ENCODE results near the gene MLXIPL.
A peak's percentile ranks its signal among the peaks of the same experiment; 100 is the strongest.
"Not testable (repeated sequence)": the region's sequence is repeated elsewhere in the genome, so short reads cannot be mapped to it uniquely, and the experiment has no call there.

MLXIPL gene, protein sequence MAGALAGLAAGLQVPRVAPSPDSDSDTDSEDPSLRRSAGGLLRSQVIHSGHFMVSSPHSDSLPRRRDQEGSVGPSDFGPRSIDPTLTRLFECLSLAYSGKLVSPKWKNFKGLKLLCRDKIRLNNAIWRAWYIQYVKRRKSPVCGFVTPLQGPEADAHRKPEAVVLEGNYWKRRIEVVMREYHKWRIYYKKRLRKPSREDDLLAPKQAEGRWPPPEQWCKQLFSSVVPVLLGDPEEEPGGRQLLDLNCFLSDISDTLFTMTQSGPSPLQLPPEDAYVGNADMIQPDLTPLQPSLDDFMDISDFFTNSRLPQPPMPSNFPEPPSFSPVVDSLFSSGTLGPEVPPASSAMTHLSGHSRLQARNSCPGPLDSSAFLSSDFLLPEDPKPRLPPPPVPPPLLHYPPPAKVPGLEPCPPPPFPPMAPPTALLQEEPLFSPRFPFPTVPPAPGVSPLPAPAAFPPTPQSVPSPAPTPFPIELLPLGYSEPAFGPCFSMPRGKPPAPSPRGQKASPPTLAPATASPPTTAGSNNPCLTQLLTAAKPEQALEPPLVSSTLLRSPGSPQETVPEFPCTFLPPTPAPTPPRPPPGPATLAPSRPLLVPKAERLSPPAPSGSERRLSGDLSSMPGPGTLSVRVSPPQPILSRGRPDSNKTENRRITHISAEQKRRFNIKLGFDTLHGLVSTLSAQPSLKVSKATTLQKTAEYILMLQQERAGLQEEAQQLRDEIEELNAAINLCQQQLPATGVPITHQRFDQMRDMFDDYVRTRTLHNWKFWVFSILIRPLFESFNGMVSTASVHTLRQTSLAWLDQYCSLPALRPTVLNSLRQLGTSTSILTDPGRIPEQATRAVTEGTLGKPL

DNA sequence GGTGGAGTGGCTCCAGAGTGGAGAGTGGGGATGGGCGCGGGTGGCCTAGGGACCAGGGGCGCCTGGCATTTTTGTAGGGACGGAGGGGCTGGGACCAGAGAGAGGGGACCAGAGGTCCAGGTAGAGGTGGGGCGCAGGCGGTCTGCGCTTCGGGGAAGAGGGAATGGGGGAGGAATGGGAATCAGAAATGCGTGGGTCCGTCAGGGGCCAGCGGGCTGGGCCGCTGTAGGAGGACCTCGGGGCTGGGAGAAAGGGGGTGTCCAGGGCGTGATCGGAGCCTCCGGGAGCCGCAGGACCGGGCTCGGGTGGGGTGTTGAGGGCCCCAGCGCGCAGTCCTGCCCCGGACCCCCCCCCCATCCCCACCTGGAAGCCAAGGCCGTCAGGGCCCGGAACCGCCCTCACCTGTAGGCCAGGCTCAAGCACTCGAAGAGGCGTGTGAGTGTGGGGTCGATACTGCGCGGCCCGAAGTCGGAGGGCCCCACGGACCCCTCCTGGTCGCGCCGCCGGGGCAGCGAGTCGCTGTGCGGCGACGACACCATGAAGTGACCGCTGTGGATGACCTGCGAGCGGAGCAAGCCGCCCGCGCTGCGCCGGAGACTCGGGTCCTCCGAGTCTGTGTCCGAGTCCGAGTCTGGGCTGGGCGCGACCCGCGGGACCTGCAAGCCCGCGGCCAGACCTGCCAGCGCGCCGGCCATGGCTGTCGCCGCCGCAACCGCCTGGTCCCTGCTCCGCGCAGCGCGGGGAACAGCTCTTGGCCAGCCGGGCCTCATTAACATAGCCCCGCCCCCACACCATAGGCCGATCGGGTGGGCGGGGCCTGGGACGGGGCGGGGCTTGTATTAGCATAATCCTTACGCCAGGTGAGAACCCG, at the start of gene MLXIPL:
Gene MLXIPL, minus strand, starts transcription at position 725 of the 871 bp plus-strand sequence. Its CDS starts 30 bp downstream, at position 695.
- peak; percentile 37 for DNase-seq

DNA sequence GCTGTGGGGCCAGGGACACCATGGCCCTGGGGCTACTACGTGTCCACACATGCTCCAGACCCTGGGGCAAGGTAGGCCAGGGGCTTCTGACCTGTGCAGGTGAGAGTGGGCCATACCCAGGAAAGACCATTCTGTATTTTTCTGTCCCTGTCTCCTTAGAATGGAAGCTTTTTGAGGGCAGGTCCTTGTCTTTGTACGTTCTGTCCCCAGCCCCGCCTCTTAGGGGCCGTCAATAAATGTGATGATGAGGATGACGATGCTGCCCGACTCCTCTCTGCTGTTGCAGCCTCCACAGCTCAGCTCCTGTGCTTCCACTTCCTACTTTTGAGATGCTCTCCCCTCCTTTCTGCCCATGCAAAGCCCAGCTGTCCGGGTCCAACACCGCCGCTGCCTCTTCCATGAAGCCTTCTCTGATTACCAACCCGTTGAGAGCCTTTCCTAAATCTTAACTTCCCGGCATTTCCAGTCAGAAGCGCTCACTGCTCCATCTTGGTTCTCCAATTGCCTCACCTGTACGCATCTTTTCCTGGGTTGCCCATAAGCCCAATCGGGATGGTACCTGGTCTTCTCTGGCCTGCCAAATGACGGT, 47.6 kb upstream of the MLXIPL start:
- DNase-seq: no peak

DNA sequence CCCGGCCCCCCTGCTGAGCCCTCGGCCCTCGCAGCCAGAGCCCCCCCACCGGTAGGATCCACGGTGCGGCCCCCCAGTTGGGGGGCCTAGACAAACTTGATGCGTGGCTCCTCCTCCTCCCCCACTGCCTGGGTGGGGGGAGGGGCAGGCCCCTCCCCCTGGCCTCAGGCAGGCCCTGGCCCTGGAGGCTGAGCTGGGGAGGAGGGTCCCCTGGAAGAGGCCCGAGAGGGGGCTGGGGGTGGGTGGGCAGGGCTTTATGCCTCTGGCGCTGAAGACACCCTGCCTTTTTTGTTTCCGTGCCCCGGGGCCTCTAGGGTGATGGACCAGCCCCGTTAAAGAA, 47.0 kb upstream of the MLXIPL start:
- DNase-seq: no peak

DNA sequence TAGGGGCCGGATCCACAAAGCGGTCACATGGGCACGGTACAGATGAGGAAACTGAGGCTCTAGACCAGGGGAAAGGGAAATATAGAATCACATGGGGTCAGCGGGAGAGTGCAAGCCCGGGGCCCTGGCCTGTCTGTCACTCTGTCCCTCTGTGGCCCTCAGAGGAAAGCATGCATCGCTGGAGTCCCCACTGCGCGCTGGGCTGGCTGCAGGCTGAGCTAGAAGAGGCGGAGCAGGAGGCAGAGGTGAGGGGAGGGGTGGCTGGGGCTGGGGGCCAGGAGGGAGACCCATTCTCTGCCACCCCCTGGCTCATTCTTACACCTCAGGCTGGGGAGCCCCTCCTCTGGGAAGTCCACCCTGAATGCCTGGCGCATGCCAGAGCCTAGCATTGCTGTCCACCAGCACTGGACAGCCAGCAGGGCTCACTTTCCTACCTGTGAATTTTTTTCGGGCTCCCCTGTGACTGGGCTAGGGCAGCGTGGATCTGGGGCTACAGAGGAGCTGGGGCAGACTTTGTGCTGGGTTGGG, 45.6 kb upstream of the MLXIPL start:
- no peak for DNase-seq

DNA sequence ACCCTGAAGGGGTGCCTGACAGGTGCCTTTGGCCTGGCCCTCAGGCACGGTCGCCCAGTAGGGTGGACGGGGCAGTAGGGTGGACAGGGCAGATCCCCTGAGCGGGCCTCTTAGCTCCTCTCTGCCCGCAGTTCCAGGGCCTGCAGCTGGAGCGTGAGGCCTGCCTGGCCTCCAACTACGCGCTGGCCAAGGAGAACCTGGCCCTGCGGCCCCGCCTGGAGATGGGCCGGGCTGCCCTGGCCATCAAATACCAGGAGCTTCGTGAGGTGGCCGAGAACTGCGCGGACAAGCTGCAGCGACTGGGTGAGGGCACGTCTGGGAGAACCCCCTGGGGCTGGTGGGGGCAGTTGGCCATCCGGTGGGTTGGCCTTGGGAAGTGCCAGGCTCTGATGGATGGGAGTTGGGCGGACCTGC, 45.0 kb upstream of the MLXIPL start:
- no peak for DNase-seq

DNA sequence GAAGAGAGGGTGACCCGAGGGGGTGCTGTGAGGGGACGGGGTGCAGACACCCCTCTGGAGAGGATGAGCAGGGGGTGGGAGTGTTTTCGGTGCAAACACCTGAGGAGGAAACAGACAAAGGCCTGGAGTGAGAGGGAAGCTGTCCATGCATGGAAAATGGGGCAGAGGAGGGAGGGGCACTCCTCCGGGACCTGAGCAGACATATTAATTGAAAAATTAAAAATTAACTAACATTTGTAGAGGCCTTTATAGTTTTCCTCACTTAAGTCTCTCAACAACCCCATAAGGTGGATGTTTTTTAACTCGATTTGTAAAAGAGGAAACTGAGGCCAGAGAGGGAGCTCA, 44.5 kb upstream of the MLXIPL start:
- no peak for DNase-seq

DNA sequence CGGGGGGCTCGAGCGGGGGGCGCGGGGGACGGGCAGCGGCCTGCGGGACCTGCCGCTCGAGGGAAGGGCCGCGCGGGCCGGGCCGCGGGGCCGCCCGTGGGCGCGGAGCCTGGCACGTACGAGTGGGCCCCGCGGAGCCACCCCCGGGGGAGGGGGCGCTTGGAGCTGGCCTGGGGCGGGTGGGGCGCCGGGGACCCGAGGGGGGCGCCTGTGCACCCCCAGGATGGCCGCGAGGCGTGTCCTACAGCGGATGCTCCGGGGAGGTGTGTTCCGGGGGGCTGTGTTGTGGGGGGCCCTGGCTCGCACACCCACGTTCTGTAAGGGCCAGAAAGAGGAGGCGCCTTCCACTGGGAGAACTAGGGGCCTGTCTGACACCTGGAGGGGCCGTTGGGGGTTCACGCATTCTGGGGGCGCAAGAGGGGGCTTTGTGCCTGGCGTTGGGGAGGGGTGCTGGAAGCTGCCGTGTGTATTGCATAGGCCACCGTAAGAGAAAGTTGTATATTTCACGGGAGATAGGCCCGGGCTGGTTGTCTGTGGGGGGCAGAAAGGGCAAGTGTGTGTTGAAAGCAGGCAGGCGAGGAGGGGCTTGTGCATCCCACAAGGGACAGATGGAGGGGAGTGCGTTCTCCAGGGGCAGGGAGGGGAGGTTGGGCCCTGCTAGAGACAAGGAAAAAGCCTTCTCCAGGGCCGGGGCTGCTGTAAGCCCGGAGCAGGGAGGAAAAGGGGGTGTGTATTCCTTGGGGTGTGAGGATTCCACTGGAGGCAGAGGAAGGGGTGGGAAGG, 44.0 kb upstream of the MLXIPL start:
- DNase-seq: no peak

DNA sequence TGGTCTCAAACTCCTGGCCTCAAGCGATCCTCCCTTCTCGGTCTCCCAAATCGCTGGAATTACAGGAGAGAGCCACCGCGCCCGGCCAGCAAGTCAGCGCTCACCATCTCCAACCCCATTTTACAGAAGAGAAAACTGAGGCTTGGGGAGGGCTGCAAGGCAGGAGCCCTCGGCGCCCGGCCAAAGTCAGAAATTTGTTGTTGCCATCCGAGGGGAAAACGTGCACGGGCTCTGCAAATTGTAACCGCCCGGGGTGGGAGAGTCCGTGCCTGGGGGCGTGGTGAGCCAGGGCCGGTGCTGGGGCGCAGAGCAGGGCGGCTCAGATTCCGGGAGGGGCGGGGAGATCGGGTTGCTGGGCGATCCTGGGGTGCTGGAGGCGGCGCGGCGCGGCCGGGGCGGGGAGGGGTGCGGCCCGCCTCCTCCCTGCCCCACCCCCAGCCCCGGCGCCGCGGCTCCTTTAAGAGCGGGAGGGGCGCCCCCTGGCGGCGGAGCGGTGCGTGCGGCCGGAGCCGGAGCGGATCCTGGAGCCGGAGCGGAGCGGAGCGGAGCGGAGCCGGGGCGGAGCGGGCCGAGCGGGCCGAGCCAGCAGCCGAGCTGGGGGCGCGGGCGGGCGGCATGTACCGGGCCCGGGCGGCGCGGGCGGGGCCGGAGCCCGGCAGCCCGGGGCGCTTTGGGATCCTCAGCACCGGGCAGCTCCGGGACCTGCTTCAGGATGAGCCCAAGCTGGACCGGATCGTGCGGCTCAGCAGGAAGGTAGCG, 43.2 kb upstream of the MLXIPL start, which contains the start of gene VPS37D:
Gene VPS37D, plus strand, starts transcription at position 488 of the 759 bp plus-strand sequence. Its CDS starts 128 bp downstream, at position 616.
- DNase-seq: peak; percentile 94

DNA sequence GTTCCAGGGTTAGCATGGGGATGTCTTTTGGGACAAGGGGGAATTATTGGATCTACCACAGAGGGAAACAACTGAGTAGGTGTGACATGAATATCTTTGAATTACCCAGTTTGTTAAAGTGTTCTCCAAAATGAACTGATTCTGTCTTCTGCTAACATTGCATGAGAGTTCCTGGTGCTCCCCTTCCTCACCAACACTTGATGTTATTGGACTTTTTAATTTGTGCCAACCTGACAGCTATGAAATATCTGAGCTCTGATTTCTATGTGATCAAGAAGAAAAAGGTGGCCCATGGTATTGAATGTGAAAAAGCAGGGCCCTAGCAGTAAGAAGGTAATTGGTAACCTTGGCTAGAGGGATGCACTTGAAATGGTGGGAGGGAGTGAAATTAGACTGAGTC, 38.7 kb upstream of the MLXIPL start:
- DNase-seq: no peak

DNA sequence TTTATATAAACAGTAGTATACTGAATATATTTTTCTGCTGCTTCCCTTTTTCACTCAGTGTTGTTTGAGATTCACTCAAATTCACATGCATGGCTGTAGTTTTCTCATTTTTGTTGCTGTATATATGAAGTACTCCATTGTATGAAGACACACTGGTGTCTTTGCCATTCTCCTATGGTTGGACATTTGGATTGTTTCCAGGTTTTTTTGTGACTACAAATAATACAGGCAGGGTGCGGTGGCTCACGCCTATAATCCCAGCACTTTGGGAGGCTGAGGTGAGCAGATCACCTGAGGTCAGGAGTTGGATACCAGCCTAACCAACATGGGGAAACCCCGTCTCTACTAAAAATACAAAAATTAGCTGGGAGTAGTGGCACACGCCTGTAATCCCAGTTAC, 36.3 kb upstream of the MLXIPL start:
- DNase-seq: not testable (repeated sequence)

DNA sequence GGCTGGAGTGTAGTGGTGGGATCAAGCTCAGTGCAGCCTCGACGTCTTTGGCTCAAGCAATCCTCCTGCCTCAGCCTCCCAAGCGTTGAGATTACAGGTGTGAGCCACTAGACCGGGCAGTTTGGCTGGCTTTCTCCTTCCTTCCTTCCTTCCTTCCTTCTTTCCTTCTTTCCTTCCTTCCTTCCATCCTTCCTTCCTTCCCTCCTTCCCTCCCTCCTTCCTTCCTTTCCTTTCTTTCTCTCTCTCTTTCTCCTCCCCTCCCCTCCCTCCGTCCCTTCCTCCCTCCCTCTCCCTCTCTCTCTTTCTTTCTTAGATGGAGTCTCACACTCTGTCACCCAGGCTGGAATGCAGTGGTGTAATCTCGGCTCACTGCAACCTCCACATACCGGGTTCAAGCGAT, 35.7 kb upstream of the MLXIPL start:
- DNase-seq: no peak

DNA sequence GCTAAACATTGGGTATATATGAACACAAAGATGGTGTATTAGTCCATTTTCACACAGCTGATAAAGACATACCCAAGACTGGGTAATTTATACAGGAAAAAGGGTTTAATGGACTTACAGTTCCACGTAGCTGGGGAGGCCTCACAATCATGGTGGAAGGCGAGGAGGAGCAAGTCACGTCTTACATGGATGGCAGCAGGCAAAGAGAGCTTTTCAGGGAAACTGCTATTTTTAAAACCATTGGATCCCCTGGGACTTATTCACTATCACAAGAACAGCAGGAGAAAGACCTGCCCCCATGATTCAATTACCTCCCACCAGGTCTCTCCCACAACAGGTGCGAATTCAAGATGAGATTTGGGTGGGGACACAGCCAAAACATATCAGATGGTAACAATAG, 31.0 kb upstream of the MLXIPL start:
- DNase-seq: not testable (repeated sequence)

DNA sequence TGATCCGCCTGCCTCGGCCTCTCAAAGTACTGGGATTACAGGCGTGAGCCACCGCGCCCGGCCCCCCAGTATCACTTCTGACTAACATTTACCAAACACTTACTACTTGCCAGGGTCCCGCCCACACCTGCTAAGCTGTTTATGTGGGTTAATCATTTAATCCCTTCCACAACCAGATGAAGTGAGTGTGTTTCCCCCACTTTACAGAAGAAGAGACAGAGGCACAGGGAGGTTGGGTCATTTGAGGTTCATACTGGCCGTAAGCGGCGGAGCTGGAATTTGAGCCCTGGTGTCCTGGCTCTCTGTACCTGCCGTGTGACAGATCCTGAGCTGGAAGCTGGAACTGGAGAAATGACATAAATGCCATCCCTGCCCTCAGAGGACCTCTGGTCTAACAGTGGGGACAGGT, 28.2 kb upstream of the MLXIPL start:
- DNase-seq: no peak

DNA sequence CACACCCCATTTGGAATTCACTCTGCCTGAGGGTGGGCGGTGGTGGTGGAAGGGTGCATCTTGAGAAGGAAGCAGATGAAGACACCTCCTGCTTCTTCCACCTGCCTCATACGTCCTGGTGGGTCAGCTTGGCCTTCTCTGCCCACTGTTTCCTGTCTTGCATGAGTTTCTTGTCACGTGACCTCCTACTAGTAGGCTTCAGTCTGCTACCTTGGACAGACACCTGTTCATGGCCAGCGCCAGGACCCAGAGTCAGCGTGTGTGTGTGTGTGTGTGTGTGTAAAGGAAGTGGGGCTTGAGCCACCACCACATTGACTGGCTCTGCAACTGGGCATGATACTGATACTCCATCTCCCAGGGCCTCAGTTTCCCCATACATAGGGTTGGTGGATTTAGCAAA, 26.2 kb upstream of the MLXIPL start:
- DNase-seq: no peak

DNA sequence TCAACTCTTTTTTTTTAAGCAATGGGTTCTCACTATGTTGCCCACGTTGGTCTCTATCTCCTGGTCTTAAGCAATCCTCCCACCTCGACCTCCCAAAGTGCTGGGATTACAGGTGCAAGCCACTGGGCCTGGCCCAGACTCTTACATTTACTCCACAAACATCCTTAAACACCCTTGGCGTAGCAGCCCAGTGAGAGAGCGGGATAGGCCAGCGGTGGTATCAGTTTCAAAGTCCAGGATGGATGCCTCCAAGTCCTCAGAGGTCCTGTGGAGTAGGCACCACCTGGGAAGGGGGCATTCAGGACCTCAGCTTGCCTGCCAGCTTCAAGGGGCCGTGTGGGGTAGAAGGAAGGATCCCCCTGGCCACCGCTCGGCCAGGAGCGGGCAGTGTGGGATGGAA, 25.3 kb upstream of the MLXIPL start:
- DNase-seq: no peak

DNA sequence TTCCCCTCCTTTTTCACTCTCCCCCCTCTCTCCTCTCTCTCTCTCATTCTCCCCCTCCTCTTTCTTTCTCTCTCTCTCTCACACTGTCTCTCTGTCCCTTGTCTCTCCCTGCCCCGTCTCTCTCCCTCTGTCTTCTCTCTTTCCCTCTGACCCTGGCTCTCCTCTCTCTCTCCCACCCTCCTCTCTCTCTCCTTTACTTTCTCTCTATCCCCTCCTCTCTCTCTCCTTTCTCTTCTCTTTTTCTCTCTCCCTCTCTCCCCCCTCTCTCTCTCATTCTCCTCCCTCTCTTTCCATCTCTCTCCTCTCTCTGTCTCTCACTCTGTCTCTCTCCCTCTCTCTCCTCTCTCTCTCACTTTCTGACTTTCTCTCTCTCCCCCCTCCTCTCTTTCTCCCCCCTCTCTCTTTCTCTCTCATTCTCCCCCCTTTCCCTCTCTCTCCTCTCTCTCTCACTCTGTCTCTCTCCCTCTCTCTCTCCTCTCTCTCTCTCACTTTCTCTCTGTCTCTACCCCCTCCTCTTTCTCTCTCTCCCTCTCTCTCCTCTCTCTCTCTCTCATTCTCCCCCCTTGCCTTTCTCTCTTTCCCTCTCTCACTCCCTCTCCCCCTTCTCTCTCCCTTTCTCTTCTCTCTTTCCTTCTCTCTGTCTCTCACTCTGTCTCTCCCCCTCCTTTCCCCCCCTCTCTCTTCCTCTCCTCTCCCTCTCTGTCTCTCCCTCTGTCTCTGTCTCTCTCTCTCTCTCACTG, 24.4 kb upstream of the MLXIPL start:
- DNase-seq: no peak

DNA sequence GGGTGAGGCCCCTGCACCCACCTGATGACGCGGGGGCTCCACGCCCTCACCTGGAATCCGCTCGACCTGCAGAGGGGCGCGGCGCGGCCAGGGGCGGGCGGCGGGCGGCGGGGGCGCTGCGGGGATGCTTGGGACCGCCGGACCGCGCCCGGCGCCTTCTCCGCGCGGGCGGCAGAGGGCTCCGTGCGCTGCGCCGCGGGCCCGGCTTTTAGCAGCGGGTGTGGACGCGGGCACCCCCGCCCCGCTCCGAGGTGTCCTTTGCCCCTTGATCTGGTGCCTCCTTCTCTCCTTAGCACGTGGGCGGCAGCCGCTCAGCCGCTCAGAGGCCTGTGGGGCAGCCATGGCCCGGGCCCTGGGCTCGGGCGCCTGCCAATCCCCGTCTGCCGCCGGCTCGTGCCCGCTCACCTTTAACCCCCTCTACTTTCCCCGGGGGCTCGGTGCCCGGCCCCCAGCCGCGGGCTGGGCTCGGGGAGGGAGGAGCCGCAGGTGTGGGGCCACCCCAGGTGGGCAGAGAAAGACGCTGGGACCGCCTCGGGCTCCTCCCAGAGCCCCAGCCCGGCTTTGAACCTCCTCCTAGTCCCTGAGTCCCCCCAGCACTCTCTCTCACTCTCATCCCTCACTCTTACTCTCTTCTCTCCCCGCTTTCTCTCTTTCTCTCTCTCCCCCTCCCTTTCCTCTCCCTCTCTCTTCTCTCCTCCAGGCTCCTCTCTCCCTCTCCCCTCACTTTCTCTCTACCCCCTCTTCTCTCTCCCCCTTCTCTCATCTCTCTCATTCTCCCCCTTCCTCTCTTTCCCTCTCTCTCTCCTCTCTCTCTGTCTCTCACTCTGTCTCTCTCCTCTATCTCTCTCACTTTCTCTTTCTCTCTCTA, 23.6 kb upstream of the MLXIPL start:
- DNase-seq: no peak

DNA sequence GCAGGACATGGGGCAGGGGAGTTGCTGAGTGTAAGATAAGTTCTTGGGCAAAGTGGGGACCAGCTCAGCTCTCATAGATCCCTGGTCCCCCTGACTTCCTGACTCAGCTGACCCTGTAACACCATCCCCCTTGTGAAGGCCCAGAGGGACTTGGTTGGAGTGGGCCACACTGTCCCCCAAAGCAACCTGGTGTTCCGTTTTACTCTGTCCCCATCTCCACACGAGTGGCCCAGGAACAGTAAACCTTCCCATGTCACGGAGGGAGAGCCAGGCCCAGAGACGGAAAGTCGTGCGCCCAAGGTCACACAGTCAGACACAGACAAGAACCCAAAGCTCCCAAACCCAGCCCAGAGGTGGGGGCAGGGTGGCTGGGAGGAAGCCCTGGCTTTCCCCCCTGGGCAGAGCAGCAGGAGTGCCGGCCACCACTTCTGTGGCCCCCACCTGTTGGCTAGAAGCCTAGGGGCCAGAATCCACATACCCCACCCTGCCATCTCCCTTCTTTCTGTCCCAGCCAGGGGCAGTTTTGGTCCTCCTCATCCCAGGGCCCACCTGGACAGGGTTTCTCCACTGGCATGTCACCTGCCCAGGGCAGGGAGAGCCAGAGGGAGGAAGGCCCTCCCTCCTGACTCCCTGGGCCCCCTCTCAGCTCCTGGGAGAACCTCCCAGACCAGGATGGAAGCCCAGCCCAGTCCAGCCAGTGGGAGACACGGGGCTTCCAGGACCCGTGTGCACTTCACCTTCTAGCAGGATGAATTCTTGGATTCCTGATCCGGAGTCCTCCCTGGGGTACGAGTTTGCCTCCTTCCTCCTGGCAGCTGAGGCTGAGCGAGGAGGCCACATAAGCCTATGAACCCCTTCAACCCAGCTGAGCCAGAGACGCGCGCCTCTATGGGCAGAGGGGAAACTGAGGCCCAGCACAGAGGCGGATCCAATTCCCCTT, 22.7 kb upstream of the MLXIPL start:
- DNase-seq: no peak
